PC-3 (cell line): Measurements from ENCODE around the gene VSTM5.

Experiments used
- CTCF ChIP-seq: fragments of 300-600 bp; sonication (generic); conservative IDR thresholded peaks from 2 replicates; pipeline ENCODE4 v1.5.1; 2017; ENCODE audit warnings: antibody characterized with exemption, low read depth, mild to moderate bottlenecking, low read length
- EZH2 ChIP-seq: fragments of 300-600 bp; sonication (generic); IDR thresholded peaks from one replicate; pipeline ENCODE4 v1.6.1; 2017; ENCODE audit warnings: antibody characterized with exemption, mild to moderate bottlenecking, low read length; ENCODE audit not compliant: unreplicated experiment

- TF ChIP-seq EZH2 (no peak), CTCF (no peak)
Measured at GRCh38 chr11:93852242-93852641, 1.8 kb upstream of the VSTM5 start.
